Measurements from ENCODE around the gene USP32.

- TF ChIP-seq CTCF (conservative IDR thresholded peaks at IDR 0.05; ENCODE audit: low read length), result no peak
- no peak for TF ChIP-seq EZH2phosphoT487 (IDR thresholded peaks at IDR 0.05; ENCODE audit: borderline replicate concordance)
Observed at GRCh38 chr17:60145006-60145935, 246.7 kb downstream of the USP32 start.

Measured in Loucy (cell line).